K562 (cell line): ENCODE data around the gene INKA2. TPM values are rescaled to one million over a fixed set of nuclear protein-coding genes. Genes with fewer than 3 reads are reported as not detected.

Experiments
- ATAC-seq: fragments of 200-7000 bp; cut with Tn5 transposase; 3 replicates; pipeline ENCODE4 v1.9.1; 2020; ENCODE audit warnings: moderate library complexity
- BruUV-seq: library from RNA; stranded (reverse); fragments of 400-500 nt; replicated peaks from 2 replicates; lab custom pipeline; 2021; lab: Mats Ljungman, UMichigan
- CTCF ChIA-PET: fragments of 300-600 bp; formaldehyde crosslinking; extraction: SDS; loops from one replicate; lab custom pipeline; 2021; ENCODE audit warnings: low intra/inter-chr PET ratio; lab: Yijun Ruan, JAX
- POLR2A ChIA-PET: fragments of 300-600, 350-650 bp; sonication (Branson Sonifier 250); formaldehyde crosslinking; extraction: SDS; loops from one replicate; lab custom pipeline; 2021; ENCODE audit warnings: antibody characterized with exemption, inconsistent platforms; lab: Yijun Ruan, JAX
- DNase-seq, 4 experiments: peaks; one replicate each; pipeline versions ENCODE4 v3.0.0 to v3.0.0-alpha.2; 2011 to 2018; ENCODE audit warnings: low spot score in 3 of 4, mixed read lengths in 3 of 4; ENCODE audit errors: extremely low read depth in 1 of 4
- FAIRE-seq: peaks from 2 replicates; lab custom pipeline; 2011; peaks lifted over from hg19 to GRCh38; lab: Jason Lieb, UNC
- H2AFZ ChIP-seq: 2 replicates; pipeline ENCODE4 v1.6.0; 2011; ENCODE audit warnings: low read depth, low read length, control low read depth, inconsistent platforms
- H3K27ac ChIP-seq: fragments of 200-600 bp; 3 replicates; pipeline ENCODE4 v1.8.0; 2011; ENCODE audit warnings: low read depth, mild to moderate bottlenecking, control low read depth, inconsistent platforms, low read length, moderate library complexity, mixed read lengths; ENCODE audit errors: extremely low read depth
- H3K27me3 ChIP-seq, 2 experiments: fragments of 300-600 bp in 1 of 2; 2 replicates in 1 of 2; 3 replicates in 1 of 2; pipeline versions ENCODE4 v1.6.0 to v1.8.0; 2011; ENCODE audit warnings: inconsistent platforms in 2 of 2, low read length in 2 of 2, mild to moderate bottlenecking in 1 of 2, mixed read lengths in 1 of 2, moderate library complexity in 1 of 2; ENCODE audit not compliant: control insufficient read depth in 2 of 2, insufficient read depth in 2 of 2
- H3K36me3 ChIP-seq: fragments of 300-600 bp; 3 replicates; pipeline ENCODE4 v1.8.0; 2011; ENCODE audit warnings: mild to moderate bottlenecking, low read length, inconsistent platforms; ENCODE audit not compliant: control insufficient read depth, insufficient read depth
- H3K4me1 ChIP-seq, 2 experiments: fragments of 200-600 bp in 1 of 2; replicated peaks in 1 of 2; 2 replicates in 1 of 2; 3 replicates in 1 of 2; pipeline versions ENCODE4 v1.5.1 to v1.8.0; 2011; ENCODE audit warnings: inconsistent platforms in 2 of 2, low read length in 2 of 2, mild to moderate bottlenecking in 1 of 2, mixed read lengths in 1 of 2, moderate library complexity in 1 of 2; ENCODE audit not compliant: control insufficient read depth in 2 of 2, insufficient read depth in 2 of 2
- H3K4me2 ChIP-seq: 2 replicates; pipeline ENCODE4 v1.6.1; 2011; ENCODE audit warnings: low read length, control low read depth, inconsistent platforms, mixed read lengths; ENCODE audit not compliant: insufficient read depth
- H3K4me3 ChIP-seq: fragments of 200-600 bp; sonication (generic), shearing (Covaris generic); 2 replicates; pipeline ENCODE4 v1.5.1; 2016; ENCODE audit warnings: control low read depth, inconsistent platforms
- H3K79me2 ChIP-seq: fragments of 200-600 bp; 3 replicates; pipeline ENCODE4 v1.8.0; 2011; ENCODE audit warnings: low read length, inconsistent platforms; ENCODE audit not compliant: control insufficient read depth, insufficient read depth
- H3K9ac ChIP-seq, 2 experiments: 2 replicates each; pipeline versions ENCODE4 v1.6.0 to v1.6.1; 2011; ENCODE audit warnings: low read depth in 2 of 2, low read length in 2 of 2, control low read depth in 1 of 2, inconsistent platforms in 1 of 2, mild to moderate bottlenecking in 1 of 2, mixed read lengths in 1 of 2; ENCODE audit not compliant: insufficient read depth in 1 of 2
- H3K9me1 ChIP-seq: one replicate; pipeline ENCODE4 v1.6.0; 2011; ENCODE audit warnings: inconsistent platforms, mild to moderate bottlenecking, low read length, moderate library complexity; ENCODE audit not compliant: control insufficient read depth, insufficient read depth
- H3K9me3 ChIP-seq: replicated peaks from 2 replicates; pipeline ENCODE4 v1.5.1; 2011; ENCODE audit warnings: low read depth, low read length, inconsistent platforms; ENCODE audit not compliant: control insufficient read depth, insufficient read depth
- H4K20me1 ChIP-seq: replicated peaks from 2 replicates; pipeline ENCODE4 v1.6.1; 2011; ENCODE audit warnings: low read length, inconsistent platforms, mixed read lengths; ENCODE audit not compliant: control insufficient read depth, insufficient read depth
- ARNT ChIP-seq, 2 experiments: fragments of 450-650 bp; IDR thresholded peaks; 2 replicates each; pipeline ENCODE4 v1.6.1; 2016; ENCODE audit warnings: mild to moderate bottlenecking in 1 of 2
- CBX2 ChIP-seq: fragments of 200-600 bp; sonication (generic); IDR thresholded peaks from one replicate; pipeline ENCODE4 v1.6.1; 2012; ENCODE audit warnings: mild to moderate bottlenecking, low read length, inconsistent platforms; ENCODE audit not compliant: insufficient read depth, poor library complexity, severe bottlenecking
- CEBPG ChIP-seq, 3 experiments: fragments of 200-800 bp in 1 of 3; sonication (Bioruptor generic) in 1 of 3; sonication (generic) in 1 of 3; formaldehyde crosslinking in 1 of 3; IDR thresholded peaks in 2 of 3; conservative IDR thresholded peaks in 1 of 3; 2 replicates each; pipeline versions ENCODE4 v1.6.1 to v1.8.0; 2016 to 2022; ENCODE audit warnings: missing compliant biosample characterization in 2 of 3, missing genetic modification characterization in 2 of 3, mild to moderate bottlenecking in 1 of 3, missing genetic modification reagents in 1 of 3
- CHAMP1 ChIP-seq: fragments of 450-650 bp; IDR thresholded peaks from 2 replicates; pipeline ENCODE4 v1.6.1; 2016; ENCODE audit warnings: mild to moderate bottlenecking
- DDX20 ChIP-seq: fragments of 450-650 bp; IDR thresholded peaks from 2 replicates; pipeline ENCODE4 v1.6.1; 2016; ENCODE audit warnings: missing genetic modification characterization, low read depth, mild to moderate bottlenecking, missing compliant biosample characterization, moderate library complexity
- EP400 ChIP-seq: fragments of 450-650 bp; IDR thresholded peaks from 2 replicates; pipeline ENCODE4 v1.6.1; 2017; ENCODE audit warnings: antibody characterized with exemption, mild to moderate bottlenecking, moderate library complexity
- ETS2 ChIP-seq: IDR thresholded peaks from 2 replicates; pipeline ENCODE4 v1.6.1; 2016; ENCODE audit warnings: borderline replicate concordance, missing genetic modification characterization, mild to moderate bottlenecking, moderate library complexity, missing compliant biosample characterization; ENCODE audit not compliant: poor library complexity, severe bottlenecking
- MXI1 ChIP-seq: IDR thresholded peaks from 2 replicates; pipeline ENCODE4 v1.6.1; 2011; ENCODE audit warnings: low read depth, mild to moderate bottlenecking, improper control_type of control experiment, low read length
- PTBP1 ChIP-seq: fragments of 200-400 bp; formaldehyde crosslinking; IDR thresholded peaks from 2 replicates; pipeline ENCODE4 v1.6.1; 2017; ENCODE audit warnings: low read depth, low read length
- SETDB1 ChIP-seq: IDR thresholded peaks from one replicate; pipeline ENCODE4 v1.6.1; 2012; ENCODE audit warnings: low read length, control low read depth, inconsistent platforms
- SRSF9 ChIP-seq: fragments of 200-400 bp; formaldehyde crosslinking; IDR thresholded peaks from 2 replicates; pipeline ENCODE4 v1.6.1; 2017; ENCODE audit warnings: low read depth, low read length, borderline replicate concordance
- WGBS: fragments of 100-300 bp; shearing (Covaris generic); methylation state at CpG from one replicate; pipeline ENCODE4 v1.1.6; 2016; ENCODE audit warnings: low coverage, mixed read lengths; ENCODE audit not compliant: insufficient coverage; ENCODE audit errors: missing lambda C conversion rate; 5-methylcytosine and 5-hydroxymethylcytosine counted together
- in situ Hi-C: fragments of 300-500 bp; cut with MboI; formaldehyde crosslinking; loops from 4 replicates; pipeline ENCODE4 v1.15.0; 2018; ENCODE audit warnings: inconsistent platforms, mixed read lengths
- intact Hi-C: fragments of 100-400 bp; cut with micrococcal nuclease; formaldehyde crosslinking; loops from 2 replicates; pipeline ENCODE4 v1.14.2; 2022
- polyA plus RNA-seq, 8 experiments: library from polyadenylated mRNA; depleted of rRNA in 4 of 8; stranded (reverse) in 5 of 8; unstranded in 3 of 8; fragments of >200 nt; fragmentation: Nextera tagmentation in 2 of 8; fragmentation: Illumina TruSeq in 1 of 8; extraction: Ambion mirVana in 2 of 8; extraction: Trizol in 1 of 8; gene quantifications; 2 replicates each; pipeline versions ENCODE4 v1.2.1 to v1.2.3, GENCODE V29; 2011 to 2014; ENCODE audit warnings: inconsistent platforms in 1 of 8, missing spikeins in 1 of 8
- total RNA-seq, 7 experiments: library from RNA; depleted of rRNA in 6 of 7; stranded (reverse); fragments of >200 nt in 6 of 7; fragmentation: Illumina TruSeq in 2 of 7; extraction: Trizol in 2 of 7; gene quantifications; 2 replicates each; pipeline versions ENCODE4 v1.2.1 to v1.2.3, GENCODE V29; 2011 to 2021; ENCODE audit warnings: low replicate concordance in 1 of 7
- TF ChIP-seq, protein P1 (sequence below): IDR thresholded peaks from 2 replicates; pipeline ENCODE4 v1.6.1; 2012; ENCODE audit warnings: low read depth, low read length, improper control_type of control experiment, borderline replicate concordance
- TF ChIP-seq, protein P2 (sequence below): sonication (generic); formaldehyde crosslinking; IDR thresholded peaks from 2 replicates; pipeline ENCODE4 v1.8.0; 2022; ENCODE audit warnings: missing genetic modification reagents, mild to moderate bottlenecking, borderline replicate concordance

The INKA2 gene
- total and polyA plus RNA-seq, 9 of the 15 experiments (the other 6 are each of a cell fraction or from before 2014, with no cell fraction given), result 0.04 to 1.4 (median 0.26) TPM; not detected in 1

GRCh38 chr1:111769517-111770146 lies 30.4 kb upstream of the INKA2 start:
- POLR2A ChIA-PET, result interaction anchor here (0.7 to 5.9 kb wide), 6 partner anchors 8 to 266 kb away, joined by 3 to 43 read pairs (median 3); partner anchors contain the start of genes ADORA3, DDX20 and TMIGD3
- Histone ChIP-seq H3K4me1 (no peaks in the 10 kb centered on the region), H3K4me2 (no peak overlapping the region), H3K27ac (no peak overlapping the region), H3K9me3 (no peaks in the 10 kb centered on the region), H3K4me3 (no peak overlapping the region), H3K9ac (no peak overlapping the region), H3K9me1 (no peaks in the 10 kb centered on the region), H2AFZ (no peak overlapping the region), H3K27me3 (peaks cover 2 to 6% of the 10 kb centered on the region in 2 experiments; a peak in 3 of 5 replicates), H3K36me3 (peaks cover 54% of the 10 kb centered on the region), H4K20me1 (no peaks in the 10 kb centered on the region; the same call in 1 of the 2 replicates), H3K79me2 (peaks cover 3% of the 10 kb centered on the region; the same call in 1 of the 3 replicates)
- FAIRE-seq (peak; percentile 87), DNase-seq (peak; percentile 65 to 80 (median 68)), ATAC-seq (peak; percentile 76)
- 18% methylated on average over 6 of the region's 6 CpGs for WGBS
- CTCF ChIA-PET, result interaction anchor here (0.5 to 5.1 kb wide), 16 partner anchors 12 to 1716 kb away, joined by 3 to 61 read pairs (median 3); no protein-coding TSS in a partner anchor
- intact Hi-C loops (loop anchor here (1.0 to 5.0 kb wide), 2 partner anchors 262 to 288 kb away; no protein-coding TSS in a partner anchor), in situ Hi-C loops (loop anchor here (5.0 kb wide), 1 partner anchor 547 kb away; no protein-coding TSS in a partner anchor)
- no TSS peak for BruUV-seq
- TF ChIP-seq MXI1, result no peak
- no peak for TF ChIP-seq SETDB1
- no peak for TF ChIP-seq SRSF9
- TF ChIP-seq ETS2 (tag), result no peak
- TF ChIP-seq EP400, result 0 out of 2 replicates have a peak, but pooled peaks have one; percentile 2
- TF ChIP-seq, protein P1, sequence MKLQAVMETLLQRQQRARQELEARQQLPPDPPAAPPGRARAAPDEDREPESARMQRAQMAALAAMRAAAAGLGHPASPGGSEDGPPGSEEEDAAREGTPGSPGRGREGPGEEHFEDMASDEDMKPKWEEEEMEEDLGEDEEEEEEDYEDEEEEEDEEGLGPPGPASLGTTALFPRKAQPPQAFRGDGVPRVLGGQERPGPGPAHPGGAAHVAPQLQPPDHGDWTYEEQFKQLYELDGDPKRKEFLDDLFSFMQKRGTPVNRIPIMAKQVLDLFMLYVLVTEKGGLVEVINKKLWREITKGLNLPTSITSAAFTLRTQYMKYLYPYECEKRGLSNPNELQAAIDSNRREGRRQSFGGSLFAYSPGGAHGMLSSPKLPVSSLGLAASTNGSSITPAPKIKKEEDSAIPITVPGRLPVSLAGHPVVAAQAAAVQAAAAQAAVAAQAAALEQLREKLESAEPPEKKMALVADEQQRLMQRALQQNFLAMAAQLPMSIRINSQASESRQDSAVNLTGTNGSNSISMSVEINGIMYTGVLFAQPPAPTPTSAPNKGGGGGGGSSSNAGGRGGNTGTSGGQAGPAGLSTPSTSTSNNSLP, result peak; percentile 94
- TF ChIP-seq, protein P2, sequence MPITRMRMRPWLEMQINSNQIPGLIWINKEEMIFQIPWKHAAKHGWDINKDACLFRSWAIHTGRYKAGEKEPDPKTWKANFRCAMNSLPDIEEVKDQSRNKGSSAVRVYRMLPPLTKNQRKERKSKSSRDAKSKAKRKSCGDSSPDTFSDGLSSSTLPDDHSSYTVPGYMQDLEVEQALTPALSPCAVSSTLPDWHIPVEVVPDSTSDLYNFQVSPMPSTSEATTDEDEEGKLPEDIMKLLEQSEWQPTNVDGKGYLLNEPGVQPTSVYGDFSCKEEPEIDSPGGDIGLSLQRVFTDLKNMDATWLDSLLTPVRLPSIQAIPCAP (CRISPR knock-in tag), result no peak
- peak; percentile 13; the same call in 1 of the 2 replicates for TF ChIP-seq DDX20 (tag)
- TF ChIP-seq PTBP1, result no peak
- no peak for TF ChIP-seq CHAMP1
- 0 out of 2 replicates have a peak, but pooled peaks have one; percentile 44 for TF ChIP-seq CEBPG (CRISPR knock-in tag; IDR thresholded peaks at IDR 0.05)
- peak; percentile 82 to 94 for TF ChIP-seq CEBPG (tag; conservative IDR thresholded peaks at IDR 0.05 in 1 of 2, IDR thresholded peaks at IDR 0.05 in 1 of 2)
- no peak for TF ChIP-seq ARNT (IDR thresholded peaks at IDR 0.05)
- TF ChIP-seq CBX2, result no peak
